Thymus (tissue), 11 donors: ENCODE data around the gene RABGAP1. TPM values are rescaled to one million over a fixed set of nuclear protein-coding genes. Genes with fewer than 3 reads are reported as not detected.

ENCODE experiments used
- DNase-seq, 9 donors: peaks; one replicate each; pipeline ENCODE4 v3.0.0-alpha.2; 2013; ENCODE audit warnings: low spot score in 9 of 9, low read depth in 6 of 9, missing footprints in 1 of 9
- H3K27ac ChIP-seq, 2 donors: one replicate each; pipeline ENCODE4 v1.5.1; 2013; ENCODE audit warnings: control low read depth in 1 of 2, low read depth in 1 of 2, low read length in 1 of 2, mild to moderate bottlenecking in 1 of 2, moderate library complexity in 1 of 2
- H3K27me3 ChIP-seq, 2 donors: one replicate each; pipeline ENCODE4 v1.5.1; 2013; ENCODE audit warnings: low read length in 1 of 2; ENCODE audit not compliant: control insufficient read depth in 2 of 2, insufficient read depth in 1 of 2
- H3K36me3 ChIP-seq, 2 donors: one replicate each; pipeline ENCODE4 v1.5.1; 2013; ENCODE audit warnings: low read length in 1 of 2, mild to moderate bottlenecking in 1 of 2, moderate library complexity in 1 of 2; ENCODE audit not compliant: control insufficient read depth in 2 of 2, insufficient read depth in 2 of 2
- H3K4me1 ChIP-seq, 2 donors: one replicate each; pipeline ENCODE4 v1.5.1; 2013; ENCODE audit warnings: low read length in 2 of 2; ENCODE audit not compliant: control insufficient read depth in 2 of 2, insufficient read depth in 2 of 2
- H3K4me3 ChIP-seq, 2 donors: one replicate each; pipeline ENCODE4 v1.5.1; 2013; ENCODE audit warnings: low read length in 2 of 2, control low read depth in 1 of 2, mild to moderate bottlenecking in 1 of 2
- H3K9me3 ChIP-seq, 2 donors: one replicate each; pipeline ENCODE4 v1.5.1; 2013; ENCODE audit warnings: low read length in 1 of 2, mild to moderate bottlenecking in 1 of 2; ENCODE audit not compliant: control insufficient read depth in 2 of 2, insufficient read depth in 1 of 2
- WGBS: extraction: QIAGEN DNeasy Blood & Tissue Kit; methylation state at CpG from one replicate; pipeline ENCODE4 v1.1.7; 2013; 5-methylcytosine and 5-hydroxymethylcytosine counted together
- polyA plus RNA-seq: library from polyadenylated mRNA; stranded (reverse); fragments of 200-250 nt; gene quantifications from one replicate; pipeline ENCODE4 v1.2.3, GENCODE V29; 2013
- total RNA-seq: library from RNA; stranded (reverse); fragments of 120-200 nt; gene quantifications from one replicate; pipeline ENCODE4 v1.2.4, GENCODE V29; 2013
- donor health status: healthy.

Gene RABGAP1
- total and polyA plus RNA-seq, 2 donors: 17.4 to 18.1 TPM

DNA sequence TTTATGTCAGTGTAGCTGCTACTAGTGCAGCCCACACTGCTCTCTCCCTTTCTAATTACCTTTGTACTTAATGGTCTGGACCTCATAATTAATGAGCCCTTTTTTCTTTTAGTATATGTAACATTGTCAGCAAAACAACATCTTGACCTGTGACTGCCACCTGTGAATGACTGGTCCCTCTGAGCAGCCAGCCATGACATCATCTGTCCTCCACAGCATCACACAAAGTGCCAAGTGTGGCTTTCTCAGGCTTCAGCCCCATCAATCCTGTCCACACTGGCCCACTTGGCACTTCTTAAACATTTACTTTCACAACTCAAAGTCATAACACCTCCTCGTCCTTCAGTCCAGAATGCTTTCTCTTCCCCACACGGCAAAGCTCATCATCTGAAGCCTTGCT, 197.3 kb downstream of the RABGAP1 start:
- Histone ChIP-seq H3K27ac (no peak overlapping the region), H3K9me3 (no peaks in the 10 kb centered on the region), H3K36me3 (peaks cover 0 to 25% of the 10 kb centered on the region in 2 donors), H3K4me1 (no peaks in the 10 kb centered on the region), H3K27me3 (no peaks in the 10 kb centered on the region), H3K4me3 (no peak overlapping the region)
- DNase-seq: no peak
- WGBS: 92% methylated on average over 2 of the region's 2 CpGs

GRCh38 chr9:123149067-123149466, 208.2 kb downstream of the RABGAP1 start:
- Histone ChIP-seq H3K4me1 (no peaks in the 10 kb centered on the region), H3K9me3 (no peaks in the 10 kb centered on the region), H3K36me3 (peaks cover 11 to 18% of the 10 kb centered on the region in 2 donors), H3K27me3 (no peaks in the 10 kb centered on the region), H3K4me3 (no peak overlapping the region), H3K27ac (no peak overlapping the region)
- 95% methylated on average over 1 of the region's 1 CpG for WGBS
- no peak for DNase-seq

DNA sequence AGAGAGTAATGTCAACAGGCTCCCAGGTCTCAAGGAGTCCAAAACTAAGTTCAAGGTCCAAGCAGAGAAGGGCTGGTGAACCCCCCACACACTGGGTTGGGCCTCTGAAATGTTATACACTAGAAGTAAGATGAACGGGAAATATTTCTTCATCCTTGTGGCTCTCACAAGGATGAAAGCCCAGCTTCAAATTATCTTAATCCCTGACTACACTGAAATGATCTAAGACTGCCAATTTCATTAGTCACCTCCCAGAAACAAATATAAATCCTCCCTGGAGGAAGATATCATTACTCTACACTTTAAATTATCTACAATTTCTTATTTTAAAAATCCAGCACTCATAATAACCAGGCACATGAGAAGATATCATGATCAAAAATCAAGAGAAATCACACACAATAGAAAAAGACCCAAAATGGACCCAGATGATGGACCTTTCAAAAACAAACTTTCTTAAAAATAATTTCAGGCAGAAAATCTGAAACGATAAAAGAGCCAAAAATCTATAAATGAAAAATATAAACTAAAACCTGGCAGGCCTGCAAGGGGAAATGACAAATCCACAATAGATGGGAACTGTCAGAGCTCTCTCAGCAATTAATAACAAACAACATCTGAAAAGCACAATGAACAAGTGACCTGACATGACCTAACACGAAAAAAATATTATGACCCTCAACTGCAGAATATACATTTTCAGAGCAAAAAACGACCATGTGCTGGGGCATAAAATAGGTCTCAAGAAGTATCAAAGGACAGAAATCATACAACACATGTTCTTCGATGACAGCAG, 210.1 kb downstream of the RABGAP1 start:
- Histone ChIP-seq H3K36me3 (peaks cover 11 to 21% of the 10 kb centered on the region in 2 donors), H3K27me3 (no peaks in the 10 kb centered on the region), H3K27ac (no peak overlapping the region), H3K9me3 (no peaks in the 10 kb centered on the region), H3K4me3 (no peak overlapping the region), H3K4me1 (no peaks in the 10 kb centered on the region)
- 98% methylated on average over 5 of the region's 5 CpGs for WGBS
- no peak for DNase-seq

Other genes starting within 250 kb of the RABGAP1 start
- not detected for gene OR1L4, start 217.0 kb upstream of the RABGAP1 start, total RNA-seq
- gene OR1L4, start 217.0 kb upstream of the RABGAP1 start, polyA plus RNA-seq: 0.05 TPM
- not detected for gene OR1L6, start 198.7 kb upstream of the RABGAP1 start, total RNA-seq
- not detected for gene OR1L6, start 198.7 kb upstream of the RABGAP1 start, polyA plus RNA-seq
- not detected for gene OR5C1, start 152.1 kb upstream of the RABGAP1 start, total RNA-seq
- 0.05 TPM for gene OR5C1, start 152.1 kb upstream of the RABGAP1 start, polyA plus RNA-seq
- gene OR1K1, start 140.9 kb upstream of the RABGAP1 start, total RNA-seq: not detected
- not detected for gene OR1K1, start 140.9 kb upstream of the RABGAP1 start, polyA plus RNA-seq
- 23.6 TPM for gene PDCL, start 112.4 kb upstream of the RABGAP1 start, total RNA-seq
- 14.3 TPM for gene PDCL, start 112.4 kb upstream of the RABGAP1 start, polyA plus RNA-seq
- 29.7 TPM for gene RC3H2, start 35.7 kb upstream of the RABGAP1 start, total RNA-seq
- 14.7 TPM for gene RC3H2, start 35.7 kb upstream of the RABGAP1 start, polyA plus RNA-seq
- gene ZBTB6, start 27.7 kb upstream of the RABGAP1 start, total RNA-seq: 10.2 TPM
- 9.1 TPM for gene ZBTB6, start 27.7 kb upstream of the RABGAP1 start, polyA plus RNA-seq
- 6.7 TPM for gene ZBTB26, start 9.5 kb upstream of the RABGAP1 start, total RNA-seq
- 7.0 TPM for gene ZBTB26, start 9.5 kb upstream of the RABGAP1 start, polyA plus RNA-seq
- not detected for gene GPR21, start 92.6 kb downstream of the RABGAP1 start, total RNA-seq
- gene GPR21, start 92.6 kb downstream of the RABGAP1 start, polyA plus RNA-seq: 0.07 TPM